GM12878 (cell line): ENCODE data around the gene HSPA2. TPM values are rescaled to one million over a fixed set of nuclear protein-coding genes. Genes with fewer than 3 reads are reported as not detected.
A peak's percentile ranks its signal among the peaks of the same experiment; 100 is the strongest.

Experiments
- ATAC-seq: fragments of 200-7000 bp; cut with Tn5 transposase; 3 replicates; pipeline ENCODE4 v1.9.1; 2020; ENCODE audit warnings: mild to moderate bottlenecking, moderate library complexity
- BruUV-seq: library from RNA; stranded (reverse); fragments of 400-500 nt; replicated peaks from 2 replicates; lab custom pipeline; 2021; lab: Mats Ljungman, UMichigan
- CTCF ChIA-PET: fragments of 300-600 bp; sonication (Branson Sonifier 250); formaldehyde crosslinking; extraction: SDS; loops from one replicate; lab custom pipeline; 2021; ENCODE audit warnings: inconsistent platforms; lab: Yijun Ruan, JAX
- POLR2A ChIA-PET: fragments of 350-600 bp; formaldehyde crosslinking; extraction: SDS; loops from one replicate; lab custom pipeline; 2021; ENCODE audit warnings: inconsistent platforms; lab: Charles Lee
- RAD21 ChIA-PET: fragments of 300-600 bp; sonication (Branson Sonifier 250); formaldehyde crosslinking; loops from one replicate; lab custom pipeline; 2023; ENCODE audit warnings: antibody characterized with exemption; ENCODE audit not compliant: unreplicated experiment; lab: Charles Lee
- SMC1A ChIA-PET: fragments of 300-600 bp; sonication (Branson Sonifier 250); formaldehyde crosslinking; loops from one replicate; lab custom pipeline; 2023; ENCODE audit not compliant: unreplicated experiment, uncharacterized antibody; lab: Charles Lee
- DNase-seq: peaks from one replicate; pipeline ENCODE4 v3.0.0-alpha.2; 2011; ENCODE audit warnings: low read depth, low spot score
- FAIRE-seq: peaks from 3 replicates; lab custom pipeline; 2011; peaks lifted over from hg19 to GRCh38; lab: Jason Lieb, UNC
- H2AFZ ChIP-seq: 2 replicates; pipeline ENCODE4 v1.6.0; 2011; ENCODE audit warnings: low read depth, low read length, control low read depth; ENCODE audit not compliant: control insufficient read depth
- H3K27ac ChIP-seq: 2 replicates; pipeline ENCODE4 v1.5.1; 2011; ENCODE audit warnings: control low read depth; ENCODE audit not compliant: control insufficient read depth, insufficient read depth
- H3K27me3 ChIP-seq, 2 experiments: replicated peaks in 1 of 2; 2 replicates each; pipeline versions ENCODE4 v1.6.0 to v1.6.1; 2011; ENCODE audit warnings: low read length in 1 of 2; ENCODE audit not compliant: control insufficient read depth in 2 of 2, insufficient read depth in 2 of 2
- H3K36me3 ChIP-seq, 2 experiments: 2 replicates each; pipeline ENCODE4 v1.5.1; 2011; ENCODE audit warnings: low read length in 1 of 2; ENCODE audit not compliant: control insufficient read depth in 2 of 2, insufficient read depth in 2 of 2
- H3K4me1 ChIP-seq: 2 replicates; pipeline ENCODE4 v1.6.1; 2011; ENCODE audit warnings: mild to moderate bottlenecking, low read length, moderate library complexity, mixed read lengths; ENCODE audit not compliant: control insufficient read depth, insufficient read depth
- H3K4me2 ChIP-seq: 2 replicates; pipeline ENCODE4 v1.6.0; 2011; ENCODE audit warnings: control low read depth; ENCODE audit not compliant: control insufficient read depth, insufficient read depth
- H3K4me3 ChIP-seq: fragments of 200-600 bp; sonication (generic); 2 replicates; pipeline ENCODE4 v1.5.1; 2016
- H3K79me2 ChIP-seq: 2 replicates; pipeline ENCODE4 v1.6.0; 2011; ENCODE audit warnings: low read length; ENCODE audit not compliant: control insufficient read depth, insufficient read depth
- H3K9ac ChIP-seq: 2 replicates; pipeline ENCODE4 v1.8.0; 2011; ENCODE audit warnings: low read length, control low read depth, mixed read lengths; ENCODE audit not compliant: control insufficient read depth, insufficient read depth
- H3K9me3 ChIP-seq: replicated peaks from 3 replicates; pipeline ENCODE4 v1.5.1; 2011; ENCODE audit warnings: mild to moderate bottlenecking, low read length; ENCODE audit not compliant: control insufficient read depth, insufficient read depth
- H4K20me1 ChIP-seq: 2 replicates; pipeline ENCODE4 v1.6.0; 2011; ENCODE audit not compliant: control insufficient read depth, insufficient read depth
- BRCA1 ChIP-seq: IDR thresholded peaks from 2 replicates; pipeline ENCODE4 v1.6.1; 2011; ENCODE audit warnings: low read depth, low read length, improper control_type of control experiment
- CHD1 ChIP-seq: IDR thresholded peaks from 2 replicates; pipeline ENCODE4 v1.6.1; 2012; ENCODE audit warnings: low read depth, low read length, improper control_type of control experiment
- CHD2 ChIP-seq: IDR thresholded peaks from 2 replicates; pipeline ENCODE4 v1.6.1; 2011; ENCODE audit warnings: low read depth, low read length, improper control_type of control experiment, borderline replicate concordance
- FOXM1 ChIP-seq: IDR thresholded peaks from 2 replicates; pipeline ENCODE4 v1.6.1; 2012; ENCODE audit warnings: low read depth, mild to moderate bottlenecking, inconsistent platforms, low read length, moderate library complexity
- IKZF1 ChIP-seq: fragments of 450-650 bp; conservative IDR thresholded peaks from 2 replicates; pipeline ENCODE4 v1.6.1; 2017; ENCODE audit warnings: antibody characterized with exemption, mild to moderate bottlenecking
- KLF5 ChIP-seq: fragments of 450-650 bp; IDR thresholded peaks from 2 replicates; pipeline ENCODE4 v1.6.1; 2014; ENCODE audit warnings: mild to moderate bottlenecking; ENCODE audit not compliant: partially characterized antibody
- MEF2A ChIP-seq: IDR thresholded peaks from 2 replicates; pipeline ENCODE4 v1.6.1; 2011; ENCODE audit warnings: low read depth, mild to moderate bottlenecking, low read length, moderate library complexity; ENCODE audit not compliant: insufficient read depth
- RAD21 ChIP-seq: IDR thresholded peaks from 2 replicates; pipeline ENCODE4 v1.6.1; 2011; ENCODE audit warnings: mild to moderate bottlenecking, low read depth, low read length, moderate library complexity; ENCODE audit not compliant: insufficient read depth
- RUNX3 ChIP-seq: IDR thresholded peaks from 2 replicates; pipeline ENCODE4 v1.6.1; 2012; ENCODE audit warnings: low read length, inconsistent platforms
- YY1 ChIP-seq: IDR thresholded peaks from 2 replicates; pipeline ENCODE4 v1.6.1; 2011; ENCODE audit warnings: low read depth, mild to moderate bottlenecking, low read length
- ZNF274 ChIP-seq: IDR thresholded peaks from one replicate; pipeline ENCODE4 v1.8.0; 2011; ENCODE audit not compliant: insufficient read length, insufficient read depth
- WGBS: methylation state at CpG from one replicate; pipeline ENCODE4 v1.1.6; 2016; ENCODE audit warnings: low lambda C conversion rate; ENCODE audit not compliant: insufficient replicate concordance, insufficient coverage; ENCODE audit errors: missing lambda C conversion rate; 5-methylcytosine and 5-hydroxymethylcytosine counted together
- in situ Hi-C: fragments of 300-500 bp; cut with MboI; formaldehyde crosslinking; loops from 9 replicates; pipeline ENCODE4 v1.14.3; 2018; ENCODE audit warnings: mixed read lengths
- intact Hi-C: fragments of 100-400 bp; cut with micrococcal nuclease; formaldehyde crosslinking; loops from one replicate; pipeline ENCODE4 v1.14.2; 2022; ENCODE audit not compliant: unreplicated experiment
- polyA plus RNA-seq, 11 experiments: library from polyadenylated mRNA; depleted of rRNA in 4 of 11; unstranded in 6 of 11; stranded (reverse) in 5 of 11; fragments of >200 nt; fragmentation: Nextera tagmentation in 4 of 11; fragmentation: Illumina TruSeq in 1 of 11; extraction: Ambion mirVana in 4 of 11; extraction: Trizol in 1 of 11; gene quantifications; 1 replicate in 1 of 11; 2 replicates in 10 of 11; pipeline versions ENCODE4 v1.2.1 to v1.2.3, GENCODE V29; 2011 to 2016; ENCODE audit warnings: inconsistent platforms in 2 of 11, missing spikeins in 2 of 11, low read depth in 1 of 11
- total RNA-seq, 4 experiments: library from RNA; depleted of rRNA in 3 of 4; stranded (reverse); fragments of >200 nt in 3 of 4; fragmentation: Illumina TruSeq in 1 of 4; extraction: Trizol in 1 of 4; gene quantifications; 2 replicates each; pipeline versions ENCODE4 v1.2.1 to v1.2.3, GENCODE V29; 2013 to 2021
- TF ChIP-seq, protein P1 (sequence below), 3 experiments: IDR thresholded peaks in 2 of 3; conservative IDR thresholded peaks in 1 of 3; 2 replicates each; pipeline ENCODE4 v1.5.1; 2011; ENCODE audit warnings: low read depth in 3 of 3, low read length in 3 of 3, mild to moderate bottlenecking in 3 of 3, control low read depth in 2 of 3, moderate library complexity in 2 of 3, inconsistent platforms in 1 of 3, mixed read lengths in 1 of 3; ENCODE audit not compliant: control insufficient read depth in 2 of 3, insufficient read depth in 1 of 3; ENCODE audit errors: extremely low read depth in 1 of 3

The HSPA2 gene
- total and polyA plus RNA-seq, 10 of the 15 experiments (the other 5 are each of a cell fraction or from before 2014, with no cell fraction given) = 0.02 to 1.2 (median 0.65) TPM

DNA sequence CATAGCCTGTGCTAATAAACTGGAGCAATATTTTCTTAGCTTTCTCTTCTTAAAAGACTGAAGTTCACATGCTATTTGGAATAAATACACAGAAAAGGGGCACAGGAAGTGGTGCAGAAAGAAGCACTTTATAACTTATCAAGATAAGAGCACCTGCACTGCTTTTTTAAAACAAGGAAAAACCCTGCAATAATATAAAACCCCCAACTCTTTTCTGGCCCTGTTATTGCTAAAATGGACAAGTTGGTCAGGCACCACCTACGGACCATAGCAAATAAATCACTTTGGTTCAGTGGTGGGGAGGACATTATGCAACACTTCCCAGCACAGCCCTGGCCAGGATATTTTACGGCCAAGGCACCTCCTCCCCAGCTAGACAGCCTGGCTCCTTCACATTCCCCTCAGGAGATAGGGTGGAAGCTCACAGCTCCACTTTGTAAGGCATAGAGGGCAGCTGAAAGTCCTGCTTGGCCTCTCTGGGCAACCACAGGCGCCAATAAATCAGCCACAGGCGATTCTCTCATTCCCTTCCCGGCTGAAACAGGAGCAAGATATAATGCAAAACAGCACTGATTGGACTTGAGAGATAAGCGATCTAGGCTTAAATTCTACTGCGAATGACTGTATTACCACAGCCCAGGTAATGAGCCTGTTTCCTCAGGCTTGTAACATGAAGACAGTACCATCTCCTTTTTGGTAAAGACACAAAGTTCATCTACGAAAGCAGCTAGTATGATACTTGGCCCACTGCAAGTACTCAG, 39.0 kb upstream of the HSPA2 start:
- H3K4me2 ChIP-seq = peak overlapping the region; percentile 70
- 1% methylated on average over 8 of the region's 8 CpGs for WGBS
- H3K36me3 ChIP-seq = no peaks in the 10 kb centered on the region
- ATAC-seq = no peak
- peak overlapping the region; percentile 2; the same call in 1 of the 2 replicates for H2AFZ ChIP-seq
- peaks cover 92% of the 10 kb centered on the region for H3K79me2 ChIP-seq
- no peaks in the 10 kb centered on the region for H4K20me1 ChIP-seq
- ChIA-PET RAD21 (interaction anchor here (0.8 to 2.9 kb wide), 12 partner anchors 8 to 159 kb away, joined by 3 to 12 read pairs (median 4); partner anchors contain the start of gene MTHFD1), SMC1A (interaction anchor here (0.7 to 3.6 kb wide), 21 partner anchors 8 to 163 kb away, joined by 3 to 29 read pairs (median 5); partner anchors contain the start of gene AKAP5), CTCF (interaction anchor here (0.5 to 3.5 kb wide), 14 partner anchors 9 to 480 kb away, joined by 3 to 37 read pairs (median 4); no protein-coding TSS in a partner anchor)
- BruUV-seq = no TSS peak
- no peaks in the 10 kb centered on the region for H3K9me3 ChIP-seq
- H3K27ac ChIP-seq = peak overlapping the region; percentile 98
- in situ Hi-C loops = no loop called here
- FAIRE-seq = no peak
- no peak for DNase-seq
- H3K4me3 ChIP-seq = peak overlapping the region; percentile 76
- no peak for TF ChIP-seq YY1
- peak; percentile 19 for TF ChIP-seq RUNX3
- TF ChIP-seq, all 136 proteins: peak for 1
- Histone ChIP-seq H3K4me1 (0 out of 2 replicates have a peak, but pooled peaks cover 3% of the 10 kb centered on the region), H3K27me3 (no peaks in the 10 kb centered on the region), H3K9ac (peak overlapping the region; percentile 97)
- POLR2A ChIA-PET = interaction anchor here (0.6 to 3.1 kb wide), 9 partner anchors 9 to 231 kb away, joined by 3 to 19 read pairs (median 5); partner anchors contain the start of genes AKAP5 and MTHFD1
- intact Hi-C loops = loop anchor here (2.0 kb wide), 1 partner anchor 23 kb away; no protein-coding TSS in a partner anchor

DNA sequence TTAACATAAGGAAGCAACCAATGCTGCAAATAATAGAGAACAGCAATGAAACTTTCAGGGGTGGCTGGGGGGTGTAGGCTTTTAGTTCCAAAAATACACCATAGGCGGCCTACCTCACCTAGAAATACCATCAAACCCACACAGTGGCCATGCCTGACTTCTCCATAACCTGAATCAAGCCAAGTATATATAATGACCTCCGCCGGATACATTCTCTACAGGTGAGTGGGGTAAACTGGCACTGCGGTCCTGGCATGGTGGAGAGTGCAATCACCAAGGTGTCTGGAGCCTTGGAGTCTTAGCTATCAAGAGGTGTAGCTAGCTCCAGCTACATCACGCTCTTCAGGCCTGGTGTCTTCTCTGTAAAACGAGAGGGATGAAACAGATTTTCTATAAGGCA, 38.1 kb upstream of the HSPA2 start:
- peak overlapping the region; percentile 70 for H3K4me2 ChIP-seq
- peaks cover 3% of the 10 kb centered on the region; the same call in 1 of the 2 replicates for H3K4me1 ChIP-seq
- BruUV-seq = no TSS peak
- peak overlapping the region; percentile 98 for H3K27ac ChIP-seq
- FAIRE-seq (no peak), DNase-seq (no peak), ATAC-seq (0 out of 3 replicates have a peak, but pooled peaks have one; percentile 0)
- intact Hi-C loops = loop anchor here (2.0 kb wide), 1 partner anchor 24 kb away; no protein-coding TSS in a partner anchor
- H3K9me3 ChIP-seq = no peaks in the 10 kb centered on the region
- peak overlapping the region; percentile 76 for H3K4me3 ChIP-seq
- WGBS = 0% methylated on average over 6 of the region's 6 CpGs
- no peaks in the 10 kb centered on the region for H4K20me1 ChIP-seq
- TF ChIP-seq BRCA1 (no peak), IKZF1 (no peak), MEF2A (0 out of 2 replicates have a peak, but pooled peaks have one; percentile 49), RAD21 (peak; percentile 38; the same call in 1 of the 2 replicates), CHD1 (no peak), KLF5 (no peak), FOXM1 (no peak), RUNX3 (peak; percentile 34; the same call in 1 of the 2 replicates), CHD2 (no peak), ZNF274 (no peak)
- TF ChIP-seq, protein P1, sequence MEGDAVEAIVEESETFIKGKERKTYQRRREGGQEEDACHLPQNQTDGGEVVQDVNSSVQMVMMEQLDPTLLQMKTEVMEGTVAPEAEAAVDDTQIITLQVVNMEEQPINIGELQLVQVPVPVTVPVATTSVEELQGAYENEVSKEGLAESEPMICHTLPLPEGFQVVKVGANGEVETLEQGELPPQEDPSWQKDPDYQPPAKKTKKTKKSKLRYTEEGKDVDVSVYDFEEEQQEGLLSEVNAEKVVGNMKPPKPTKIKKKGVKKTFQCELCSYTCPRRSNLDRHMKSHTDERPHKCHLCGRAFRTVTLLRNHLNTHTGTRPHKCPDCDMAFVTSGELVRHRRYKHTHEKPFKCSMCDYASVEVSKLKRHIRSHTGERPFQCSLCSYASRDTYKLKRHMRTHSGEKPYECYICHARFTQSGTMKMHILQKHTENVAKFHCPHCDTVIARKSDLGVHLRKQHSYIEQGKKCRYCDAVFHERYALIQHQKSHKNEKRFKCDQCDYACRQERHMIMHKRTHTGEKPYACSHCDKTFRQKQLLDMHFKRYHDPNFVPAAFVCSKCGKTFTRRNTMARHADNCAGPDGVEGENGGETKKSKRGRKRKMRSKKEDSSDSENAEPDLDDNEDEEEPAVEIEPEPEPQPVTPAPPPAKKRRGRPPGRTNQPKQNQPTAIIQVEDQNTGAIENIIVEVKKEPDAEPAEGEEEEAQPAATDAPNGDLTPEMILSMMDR (IDR thresholded peaks at IDR 0.05 in 2 of 3, conservative IDR thresholded peaks at IDR 0.05 in 1 of 3; ENCODE audit: control insufficient read depth in 2 of 3, extremely low read depth in 1 of 3, insufficient read depth in 1 of 3, low read depth in 3 of 3, low read length in 3 of 3) = peak in 2 of 3 experiments; percentile 3 to 28; a peak in 1 of 6 replicates
- SMC1A ChIA-PET = interaction anchor here (0.6 to 3.6 kb wide), 17 partner anchors 9 to 164 kb away, joined by 3 to 29 read pairs (median 5); partner anchors contain the start of gene AKAP5
- no peaks in the 10 kb centered on the region for H3K27me3 ChIP-seq
- peak overlapping the region; percentile 97 for H3K9ac ChIP-seq
- in situ Hi-C loops = no loop called here
- RAD21 ChIA-PET = interaction anchor here (0.6 to 2.9 kb wide), 14 partner anchors 8 to 159 kb away, joined by 3 to 12 read pairs (median 5); partner anchors contain the start of gene MTHFD1
- no peaks in the 10 kb centered on the region for H3K36me3 ChIP-seq
- POLR2A ChIA-PET = interaction anchor here (0.5 to 3.1 kb wide), 14 partner anchors 8 to 1104 kb away, joined by 3 to 19 read pairs (median 4); partner anchors contain the start of genes AKAP5 and MTHFD1
- CTCF ChIA-PET = interaction anchor here (0.7 to 3.5 kb wide), 13 partner anchors 9 to 171 kb away, joined by 3 to 37 read pairs (median 4); no protein-coding TSS in a partner anchor
- H3K79me2 ChIP-seq = peaks cover 93% of the 10 kb centered on the region
- H2AFZ ChIP-seq = peak overlapping the region; percentile 40; the same call in 1 of the 2 replicates
